Measurements from ENCODE around the gene LCOR. TPM values are rescaled to one million over a fixed set of nuclear protein-coding genes. Genes with fewer than 3 reads are reported as not detected.
A peak's percentile ranks its signal among the peaks of the same experiment; 100 is the strongest.

LCOR gene
- total RNA-seq, 3 donors from 2014 or later: 70.4 to 106 (median 93.0) TPM

GRCh38 chr10:96890580-96890979 lies 58.5 kb downstream of the LCOR start:
- H3K9me3 ChIP-seq: peaks cover 6% of the 10 kb centered on the region
- no peaks in the 10 kb centered on the region for H3K36me3 ChIP-seq (ENCODE audit: low read depth)
- DNase-seq (no peak), ATAC-seq (peak; percentile 27)
- intact Hi-C loops (cut with DNase I, micrococcal nuclease): no loop called here
- TF ChIP-seq CTCF (IDR thresholded peaks at IDR 0.05): no peak
- no peaks in the 10 kb centered on the region for H3K4me1 ChIP-seq (ENCODE audit: low read depth)
- H3K4me3 ChIP-seq: no peak overlapping the region

DNA sequence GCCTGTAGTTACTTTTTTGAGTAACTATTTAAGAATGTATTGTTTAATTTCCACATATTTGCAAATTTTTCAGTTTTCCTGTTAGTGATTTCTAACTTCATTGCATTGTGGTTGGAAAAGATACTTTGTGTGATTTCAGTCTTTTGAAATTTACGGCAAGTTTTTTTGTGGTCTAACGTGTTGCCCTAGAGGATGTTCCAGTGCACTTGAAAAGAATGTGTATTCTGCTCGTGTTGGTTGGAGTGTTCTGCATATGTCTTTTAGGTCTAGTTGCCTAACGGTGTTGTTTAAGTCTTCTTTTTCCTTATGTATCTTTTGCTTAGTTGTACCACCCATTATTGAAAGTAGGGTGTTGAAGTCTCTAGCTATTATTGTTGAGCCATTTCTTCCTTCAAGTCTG lies 59.7 kb downstream of the LCOR start:
- ATAC-seq (no peak), DNase-seq (no peak)
- Histone ChIP-seq H3K4me1 (ENCODE audit: low read depth) (no peaks in the 10 kb centered on the region), H3K4me3 (no peak overlapping the region), H3K9me3 (peaks cover 6% of the 10 kb centered on the region), H3K36me3 (ENCODE audit: low read depth) (no peaks in the 10 kb centered on the region)
- TF ChIP-seq CTCF (IDR thresholded peaks at IDR 0.05): no peak
- intact Hi-C loops (cut with DNase I, micrococcal nuclease): no loop called here

DNA sequence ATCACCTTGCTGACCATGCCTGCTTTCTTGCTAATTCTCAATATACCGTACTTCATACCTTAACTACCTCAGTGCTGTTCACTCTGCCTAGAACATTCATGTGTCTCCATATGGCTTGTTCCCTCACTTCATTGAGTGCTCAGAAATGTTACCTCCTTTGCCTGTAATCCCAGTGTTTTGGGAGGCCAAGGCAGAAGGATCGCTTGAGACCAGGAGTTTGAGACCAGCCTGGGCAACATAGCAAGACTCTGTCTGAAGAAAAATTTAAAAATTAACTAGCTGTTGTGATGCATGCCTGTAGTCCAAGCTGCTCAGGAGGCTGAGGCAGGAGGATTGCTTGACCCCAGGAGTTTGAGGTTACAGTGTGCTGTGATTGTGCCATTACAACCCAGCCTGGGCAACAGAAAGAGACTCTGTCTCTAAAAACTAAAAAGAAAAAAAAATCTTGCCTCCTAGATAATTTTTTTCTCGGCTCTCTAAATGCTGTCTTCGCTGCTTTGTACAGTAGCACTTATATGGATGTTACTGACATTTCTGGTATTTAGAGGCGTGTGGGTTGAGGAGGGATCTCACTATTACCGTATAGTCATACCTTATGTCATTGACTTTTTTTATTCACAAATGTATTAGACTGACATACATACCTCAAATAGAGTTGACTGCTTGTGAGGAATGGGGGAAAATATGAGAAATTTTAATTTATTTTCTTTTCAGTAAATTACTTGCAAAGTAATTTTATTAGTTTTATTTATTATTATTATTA lies 63.7 kb downstream of the LCOR start:
- Histone ChIP-seq H3K4me1 (ENCODE audit: low read depth) (no peaks in the 10 kb centered on the region), H3K4me3 (no peak overlapping the region), H3K36me3 (ENCODE audit: low read depth) (no peaks in the 10 kb centered on the region), H3K9me3 (peaks cover 6% of the 10 kb centered on the region)
- no peak for TF ChIP-seq CTCF (IDR thresholded peaks at IDR 0.05)
- ATAC-seq (no peak), DNase-seq (no peak)
- intact Hi-C loops (cut with DNase I, micrococcal nuclease): no loop called here

DNA sequence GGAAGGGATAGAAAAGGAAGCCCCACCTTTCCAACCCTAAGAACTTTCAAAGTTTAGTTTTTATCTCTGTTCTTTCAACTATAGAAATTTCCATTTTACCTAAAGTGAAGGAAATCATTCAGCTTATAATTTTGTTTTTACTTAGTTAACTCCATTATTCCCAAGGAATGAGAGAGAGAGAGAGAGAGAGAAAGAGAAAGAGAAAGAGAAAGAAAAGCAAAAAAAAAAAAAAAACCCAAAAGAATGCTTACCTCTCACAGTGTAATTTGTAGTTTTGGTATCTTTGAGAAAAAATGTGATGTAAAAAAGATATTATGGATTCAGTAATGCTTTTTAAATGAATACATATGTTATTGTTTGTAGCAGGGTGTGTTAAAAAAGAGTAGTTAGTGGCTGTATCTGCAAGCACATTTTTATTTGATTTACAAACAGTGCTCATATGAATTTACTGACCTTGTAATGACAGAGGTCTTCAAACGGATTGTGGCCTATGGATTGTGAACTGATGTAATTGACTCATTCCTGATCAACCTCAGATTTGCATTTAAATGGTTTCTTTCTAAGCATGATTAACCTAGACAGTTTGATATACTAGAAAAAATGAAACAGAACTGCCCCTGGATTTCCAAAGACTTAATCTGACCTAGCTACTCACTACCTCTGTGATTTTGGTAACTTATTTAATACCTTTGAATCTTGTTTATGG lies 64.9 kb downstream of the LCOR start:
- H3K4me3 ChIP-seq: no peak overlapping the region

GRCh38 chr10:96902117-96902516 lies 70.0 kb downstream of the LCOR start:
- H3K4me1 ChIP-seq (ENCODE audit: low read depth): no peaks in the 10 kb centered on the region
- no peaks in the 10 kb centered on the region for H3K9me3 ChIP-seq
- DNase-seq (no peak), ATAC-seq (no peak)
- intact Hi-C loops (cut with DNase I, micrococcal nuclease): no loop called here
- no peak overlapping the region for H3K4me3 ChIP-seq
- no peak for TF ChIP-seq CTCF (IDR thresholded peaks at IDR 0.05)
- no peaks in the 10 kb centered on the region for H3K36me3 ChIP-seq (ENCODE audit: low read depth)

More for the DNA sequence above, 64.9 kb downstream of the LCOR start:
- H3K9me3 ChIP-seq: peaks cover 2% of the 10 kb centered on the region
- DNase-seq (no peak), ATAC-seq (no peak)
- intact Hi-C loops (cut with DNase I, micrococcal nuclease): no loop called here
- H3K4me1 ChIP-seq (ENCODE audit: low read depth): no peaks in the 10 kb centered on the region
- no peaks in the 10 kb centered on the region for H3K36me3 ChIP-seq (ENCODE audit: low read depth)
- TF ChIP-seq CTCF (IDR thresholded peaks at IDR 0.05): no peak
